Left ventricle myocardium inferior (tissue), 1 donor: ENCODE measurements around the gene DNAJC27. TPM values are rescaled to one million over a fixed set of nuclear protein-coding genes. Genes with fewer than 3 reads are reported as not detected.

Experiments
- total RNA-seq: library from RNA; stranded (reverse); fragmentation: NEBNext Ultra II Directional; extraction: Animal tissue kit (Norgen Biotek cat#: 25700); gene quantifications from one replicate; pipeline ENCODE4 v1.2.1, GENCODE V29; 2021
- donor health status: DM: no; HTN: yes; CAD: no; lungs with severe emphysema.

The DNAJC27 gene
- total RNA-seq, 1 donor from 2014 or later: 10.1 TPM

Other genes starting within 250 kb of the DNAJC27 start
- 24.3 TPM for gene PTRHD1, start 178.6 kb downstream of the DNAJC27 start, total RNA-seq
- gene CENPO, start 178.5 kb downstream of the DNAJC27 start, total RNA-seq: 2.2 TPM
- gene ADCY3, start 51.7 kb downstream of the DNAJC27 start, total RNA-seq: 12.8 TPM
- gene EFR3B, start 70.1 kb upstream of the DNAJC27 start, total RNA-seq: 8.7 TPM
- gene POMC, start 196.6 kb upstream of the DNAJC27 start, total RNA-seq: 7.5 TPM